Kidney (tissue), 14 donors: ENCODE results near the gene DCAF6. TPM values are rescaled to one million over a fixed set of nuclear protein-coding genes. Genes with fewer than 3 reads are reported as not detected.

ENCODE experiments used
- DNase-seq, 5 donors: peaks; one replicate each; pipeline ENCODE4 v3.0.0-alpha.2; 2013 to 2020
- FAIRE-seq: peaks from 2 replicates; lab custom pipeline; 2012; peaks lifted over from hg19 to GRCh38; lab: Jason Lieb, UNC
- H3K27ac ChIP-seq, 2 donors: one replicate each; pipeline ENCODE4 v1.7.0; 2013; ENCODE audit warnings: low read depth in 2 of 2, low read length in 2 of 2, inconsistent platforms in 1 of 2
- H3K27me3 ChIP-seq: one replicate; pipeline ENCODE4 v1.7.1; 2013; ENCODE audit warnings: low read length, inconsistent platforms; ENCODE audit not compliant: control insufficient read depth, insufficient read depth
- H3K36me3 ChIP-seq, 3 donors: one replicate each; pipeline versions ENCODE4 v1.7.0 to v1.7.1; 2013; ENCODE audit warnings: low read length in 3 of 3, control low read depth in 1 of 3, inconsistent platforms in 1 of 3; ENCODE audit not compliant: insufficient read depth in 3 of 3, control insufficient read depth in 2 of 3
- H3K4me1 ChIP-seq, 3 donors: one replicate each; pipeline versions ENCODE4 v1.7.0 to v1.7.1; 2013; ENCODE audit warnings: low read length in 3 of 3, inconsistent platforms in 1 of 3, low read depth in 1 of 3; ENCODE audit not compliant: control insufficient read depth in 2 of 3, insufficient read depth in 2 of 3
- H3K4me3 ChIP-seq, 3 donors: one replicate each; pipeline versions ENCODE4 v1.7.0 to v1.8.1; 2013; ENCODE audit warnings: low read length in 3 of 3, control low read depth in 1 of 3, inconsistent platforms in 1 of 3
- H3K9ac ChIP-seq, 3 donors: one replicate each; pipeline versions ENCODE4 v1.7.0 to v1.7.1; 2013; ENCODE audit warnings: low read length in 3 of 3, control low read depth in 1 of 3, inconsistent platforms in 1 of 3
- H3K9me3 ChIP-seq, 3 donors: one replicate each; pipeline versions ENCODE4 v1.7.0 to v1.7.1; 2013; ENCODE audit warnings: low read length in 3 of 3, control low read depth in 1 of 3, inconsistent platforms in 1 of 3; ENCODE audit not compliant: control insufficient read depth in 2 of 3, insufficient read depth in 1 of 3
- intact Hi-C: fragments of 100-400 bp; cut with DNase I; formaldehyde crosslinking; loops from one replicate; pipeline ENCODE4 v1.11.1; 2022
- polyA plus RNA-seq: library from polyadenylated mRNA; stranded (reverse); fragments of 350-450 nt; fragmentation: Illumina TruSeq; extraction: RNeasy Lipid Tissue Mini Kit (QIAGEN cat#74804); gene quantifications from one replicate; pipeline ENCODE4 v1.2.3, GENCODE V29; 2014; ENCODE audit warnings: low read depth, low replicate concordance; ENCODE audit not compliant: insufficient read depth
- total RNA-seq: library from RNA; stranded (reverse); fragmentation: NEBNext Ultra II Directional; extraction: Animal tissue kit (Norgen Biotek cat#: 25700); gene quantifications from one replicate; pipeline ENCODE4 v1.2.1, GENCODE V29; 2021
- TF ChIP-seq, protein P1 (sequence below): IDR thresholded peaks from 3 replicates; pipeline ENCODE4 v1.5.1; 2012; ENCODE audit warnings: mild to moderate bottlenecking, moderate library complexity, borderline replicate concordance; ENCODE audit not compliant: insufficient read depth; ENCODE audit errors: extremely low read depth
- donor health status: control.
- donor health status: control.
- donor health status: control.
- donor health status: control.
- donor health status: control.
- donor health status: DM: yes; HTN: yes; CAD: no.
- donor health status: Normal renal cell carcinoma (clear cell type).

Gene DCAF6
- total and polyA plus RNA-seq, 2 donors from 2014 or later: 30.8 to 58.8 TPM

DNA sequence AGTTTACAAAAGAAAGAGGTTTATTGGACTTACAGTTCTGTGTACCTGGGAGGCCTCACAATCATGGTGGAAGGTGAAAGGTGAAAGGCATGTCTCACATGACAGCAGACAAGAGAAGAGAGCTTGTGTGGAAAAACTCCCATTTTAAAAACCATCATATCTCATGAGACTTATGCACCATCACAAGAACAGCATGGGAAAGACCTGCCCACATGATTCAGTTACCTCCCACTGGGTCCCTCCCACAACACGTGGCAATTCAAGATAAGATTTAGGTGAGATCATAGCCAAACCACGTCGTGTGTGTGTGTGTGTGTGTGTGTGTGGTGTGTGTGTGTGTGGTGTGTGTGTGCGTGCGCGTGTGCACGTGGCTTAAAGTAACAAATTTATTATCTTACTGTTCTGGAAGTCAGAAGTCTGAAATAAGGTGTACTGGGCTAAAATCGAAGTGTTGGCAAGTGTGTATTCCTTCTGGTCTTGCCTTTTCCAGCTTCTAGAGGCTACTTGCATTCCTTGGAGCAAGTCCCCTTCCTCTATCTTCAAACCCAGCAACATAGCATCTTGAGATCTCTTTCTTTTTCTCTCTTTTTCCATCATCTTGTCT, 48.5 kb downstream of the DCAF6 start:
- Histone ChIP-seq H3K9me3 (no peaks in the 10 kb centered on the region), H3K27ac (no peak overlapping the region), H3K4me3 (no peak overlapping the region), H3K36me3 (peaks cover 0 to 4% (median 0%) of the 10 kb centered on the region in 3 donors), H3K4me1 (no peaks in the 10 kb centered on the region), H3K27me3 (no peaks in the 10 kb centered on the region), H3K9ac (no peak overlapping the region)
- TF ChIP-seq, protein P1, sequence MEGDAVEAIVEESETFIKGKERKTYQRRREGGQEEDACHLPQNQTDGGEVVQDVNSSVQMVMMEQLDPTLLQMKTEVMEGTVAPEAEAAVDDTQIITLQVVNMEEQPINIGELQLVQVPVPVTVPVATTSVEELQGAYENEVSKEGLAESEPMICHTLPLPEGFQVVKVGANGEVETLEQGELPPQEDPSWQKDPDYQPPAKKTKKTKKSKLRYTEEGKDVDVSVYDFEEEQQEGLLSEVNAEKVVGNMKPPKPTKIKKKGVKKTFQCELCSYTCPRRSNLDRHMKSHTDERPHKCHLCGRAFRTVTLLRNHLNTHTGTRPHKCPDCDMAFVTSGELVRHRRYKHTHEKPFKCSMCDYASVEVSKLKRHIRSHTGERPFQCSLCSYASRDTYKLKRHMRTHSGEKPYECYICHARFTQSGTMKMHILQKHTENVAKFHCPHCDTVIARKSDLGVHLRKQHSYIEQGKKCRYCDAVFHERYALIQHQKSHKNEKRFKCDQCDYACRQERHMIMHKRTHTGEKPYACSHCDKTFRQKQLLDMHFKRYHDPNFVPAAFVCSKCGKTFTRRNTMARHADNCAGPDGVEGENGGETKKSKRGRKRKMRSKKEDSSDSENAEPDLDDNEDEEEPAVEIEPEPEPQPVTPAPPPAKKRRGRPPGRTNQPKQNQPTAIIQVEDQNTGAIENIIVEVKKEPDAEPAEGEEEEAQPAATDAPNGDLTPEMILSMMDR: no peak
- DNase-seq: no peak
- intact Hi-C loops: no loop called here
- FAIRE-seq: no peak

DNA sequence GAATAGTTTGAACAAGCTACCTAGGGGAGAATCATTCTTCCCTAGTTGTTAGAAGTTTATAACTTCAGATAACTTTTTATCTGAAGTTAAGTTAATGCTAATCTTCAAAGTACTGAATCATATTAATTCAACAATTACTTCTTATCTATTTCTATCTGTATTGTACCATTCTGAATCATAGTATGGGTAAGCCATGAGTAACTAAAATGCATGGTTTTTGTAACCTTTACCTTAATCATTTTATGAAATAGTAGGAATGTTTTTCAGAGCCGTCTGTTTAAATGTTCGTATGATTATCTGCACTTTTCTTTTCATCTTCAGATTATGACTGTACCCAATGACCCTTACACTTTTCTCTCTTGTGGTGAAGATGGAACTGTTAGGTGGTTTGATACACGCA, 50.7 kb downstream of the DCAF6 start:
- Histone ChIP-seq H3K27ac (no peak overlapping the region), H3K4me3 (no peak overlapping the region), H3K27me3 (no peaks in the 10 kb centered on the region), H3K4me1 (no peaks in the 10 kb centered on the region), H3K9me3 (no peaks in the 10 kb centered on the region), H3K36me3 (peaks cover 0 to 4% (median 0%) of the 10 kb centered on the region in 3 donors), H3K9ac (no peak overlapping the region)
- FAIRE-seq: no peak
- DNase-seq: no peak
- intact Hi-C loops: no loop called here
- TF ChIP-seq, protein P1: no peak

DNA sequence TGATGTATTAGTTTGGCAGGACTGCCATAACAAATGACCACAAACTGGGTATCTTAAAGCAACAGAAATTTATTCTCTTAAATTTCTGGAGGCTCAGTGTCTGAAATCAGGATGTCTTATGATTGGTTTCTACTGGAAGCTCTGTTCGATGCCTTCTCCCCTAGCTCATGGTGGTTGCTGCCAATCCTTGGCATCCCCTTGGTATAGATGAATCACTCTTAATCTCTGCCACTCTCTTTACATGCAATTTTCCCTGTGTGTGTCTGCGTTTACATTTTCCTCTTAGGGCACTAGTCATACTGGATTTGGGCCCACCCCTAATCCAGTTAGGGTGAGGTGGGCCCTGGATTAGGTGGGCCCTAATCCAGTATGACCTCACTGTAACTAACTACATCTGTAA, 55.1 kb downstream of the DCAF6 start:
- Histone ChIP-seq H3K4me3 (no peak overlapping the region), H3K36me3 (no peaks in the 10 kb centered on the region), H3K9me3 (no peaks in the 10 kb centered on the region), H3K9ac (no peak overlapping the region), H3K27ac (no peak overlapping the region), H3K4me1 (peaks cover 0 to 3% (median 0%) of the 10 kb centered on the region in 3 donors), H3K27me3 (no peaks in the 10 kb centered on the region)
- DNase-seq (no peak), FAIRE-seq (no peak)
- intact Hi-C loops: no loop called here
- TF ChIP-seq, protein P1: no peak

DNA sequence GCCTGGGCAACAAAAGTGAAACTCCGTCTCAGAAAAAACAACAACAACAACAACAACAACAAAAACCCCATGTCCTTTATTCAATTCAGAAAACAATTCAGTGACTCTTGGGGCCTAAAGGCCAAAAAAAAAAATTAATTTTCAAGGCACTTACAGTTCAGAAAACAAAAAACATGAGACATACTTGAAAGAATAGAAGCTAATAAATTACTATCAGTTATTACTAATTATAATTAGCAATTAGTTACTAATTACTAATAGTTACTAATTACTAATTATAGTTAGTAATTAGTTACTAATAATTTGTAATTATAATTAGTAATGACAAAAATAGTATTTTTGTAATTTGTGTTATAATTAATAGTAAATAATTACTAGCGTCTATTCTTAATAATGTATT, 57.2 kb downstream of the DCAF6 start:
- Histone ChIP-seq H3K36me3 (no peaks in the 10 kb centered on the region), H3K4me3 (no peak overlapping the region), H3K27ac (no peak overlapping the region), H3K9ac (no peak overlapping the region), H3K9me3 (no peaks in the 10 kb centered on the region), H3K4me1 (peaks cover 0 to 3% (median 0%) of the 10 kb centered on the region in 3 donors), H3K27me3 (no peaks in the 10 kb centered on the region)
- intact Hi-C loops: no loop called here
- TF ChIP-seq, protein P1: no peak
- DNase-seq: no peak
- FAIRE-seq: peak; percentile 97
